DOHH2 (cell line): ENCODE data around the gene FAM83E.

Experiments
- H3F3A ChIP-seq: fragments of 200-600 bp; sonication (generic), shearing (Covaris generic); 2 replicates; pipeline ENCODE4 v1.6.0; 2016; ENCODE audit warnings: antibody characterized with exemption, mild to moderate bottlenecking; ENCODE audit not compliant: control insufficient read depth, insufficient read depth
- H3K27ac ChIP-seq: fragments of 200-600 bp; sonication (generic); 2 replicates; pipeline ENCODE4 v1.5.1; 2014; ENCODE audit warnings: low read depth, mild to moderate bottlenecking, low read length, moderate library complexity
- H3K27me3 ChIP-seq: fragments of 200-600 bp; sonication (generic); 2 replicates; pipeline ENCODE4 v1.6.1; 2014; ENCODE audit warnings: mild to moderate bottlenecking, low read length, mixed read lengths; ENCODE audit not compliant: control insufficient read depth
- H3K36me3 ChIP-seq: fragments of 200-600 bp; sonication (generic); 2 replicates; pipeline ENCODE4 v1.6.1; 2014; ENCODE audit warnings: mild to moderate bottlenecking, low read length, moderate library complexity, mixed read lengths; ENCODE audit not compliant: control insufficient read depth
- H3K4me1 ChIP-seq: fragments of 200-600 bp; sonication (generic); 2 replicates; pipeline ENCODE4 v1.6.1; 2014; ENCODE audit warnings: mild to moderate bottlenecking, low read length, mixed read lengths; ENCODE audit not compliant: control insufficient read depth
- H3K4me2 ChIP-seq: fragments of 200-600 bp; sonication (generic); 2 replicates; pipeline ENCODE4 v1.6.0; 2014; ENCODE audit warnings: mild to moderate bottlenecking, low read length, moderate library complexity
- H3K4me3 ChIP-seq: fragments of 200-600 bp; sonication (generic); 2 replicates; pipeline ENCODE4 v1.5.1; 2014; ENCODE audit warnings: mild to moderate bottlenecking, low read length, mixed read lengths
- H3K79me2 ChIP-seq: fragments of 200-600 bp; sonication (generic); 2 replicates; pipeline ENCODE4 v1.6.1; 2014; ENCODE audit warnings: mild to moderate bottlenecking, low read length, mixed read lengths; ENCODE audit not compliant: control insufficient read depth
- H3K9me2 ChIP-seq: fragments of 200-600 bp; sonication (generic); replicated peaks from 2 replicates; pipeline ENCODE4 v1.6.1; 2014; ENCODE audit warnings: mild to moderate bottlenecking, low read length, mixed read lengths; ENCODE audit not compliant: control insufficient read depth
- H3K9me3 ChIP-seq: fragments of 200-600 bp; sonication (generic); 2 replicates; pipeline ENCODE4 v1.6.1; 2014; ENCODE audit warnings: antibody characterized with exemption, low read length, mixed read lengths; ENCODE audit not compliant: control insufficient read depth, insufficient read depth
- H4K20me1 ChIP-seq: fragments of 200-600 bp; sonication (generic); 2 replicates; pipeline ENCODE4 v1.6.0; 2014; ENCODE audit warnings: low read depth, mild to moderate bottlenecking, antibody characterized with exemption, low read length, moderate library complexity; ENCODE audit not compliant: control insufficient read depth, insufficient read depth
- CTCF ChIP-seq: fragments of 200-600 bp; sonication (generic); IDR thresholded peaks from one replicate; pipeline ENCODE4 v1.5.1; 2014; ENCODE audit warnings: antibody characterized with exemption, mild to moderate bottlenecking, low read depth, low read length; ENCODE audit not compliant: poor library complexity, severe bottlenecking
- EZH2phosphoT487 ChIP-seq: fragments of 200-600 bp; sonication (generic); IDR thresholded peaks from 2 replicates; pipeline ENCODE4 v1.6.1; 2017; ENCODE audit warnings: borderline replicate concordance, mild to moderate bottlenecking, antibody characterized with exemption, low read length, moderate library complexity, mixed read lengths

FAM83E gene

GRCh38 chr19:48661711-48662090, 46.8 kb upstream of the FAM83E start:
- H3K27ac ChIP-seq = no peak overlapping the region

GRCh38 chr19:48660852-48661710, 46.2 kb upstream of the FAM83E start:
- H3K36me3 ChIP-seq = no peaks in the 10 kb centered on the region
- no peaks in the 10 kb centered on the region for H3K9me3 ChIP-seq
- TF ChIP-seq CTCF (no peak), EZH2phosphoT487 (no peak)
- peak overlapping the region; percentile 63 for H3K4me3 ChIP-seq
- peak overlapping the region; percentile 40 for H3K27ac ChIP-seq
- no peaks in the 10 kb centered on the region for H4K20me1 ChIP-seq
- 0 out of 2 replicates have a peak, but pooled peaks cover 2% of the 10 kb centered on the region for H3F3A ChIP-seq
- no peaks in the 10 kb centered on the region for H3K79me2 ChIP-seq
- H3K27me3 ChIP-seq = no peaks in the 10 kb centered on the region
- no peaks in the 10 kb centered on the region for H3K9me2 ChIP-seq
- peaks cover 14% of the 10 kb centered on the region for H3K4me1 ChIP-seq
- peak overlapping the region; percentile 76 for H3K4me2 ChIP-seq

More at GRCh38 chr19:48661711-48662090, 46.8 kb upstream of the FAM83E start:
- Histone ChIP-seq H4K20me1 (no peaks in the 10 kb centered on the region), H3K4me1 (peaks cover 14% of the 10 kb centered on the region), H3K4me3 (no peak overlapping the region), H3F3A (0 out of 2 replicates have a peak, but pooled peaks cover 2% of the 10 kb centered on the region), H3K9me3 (no peaks in the 10 kb centered on the region), H3K27me3 (no peaks in the 10 kb centered on the region), H3K9me2 (no peaks in the 10 kb centered on the region), H3K4me2 (no peak overlapping the region), H3K36me3 (no peaks in the 10 kb centered on the region), H3K79me2 (no peaks in the 10 kb centered on the region)
- no peak for TF ChIP-seq EZH2phosphoT487
- TF ChIP-seq CTCF = no peak

GRCh38 chr19:48659768-48660167, 44.9 kb upstream of the FAM83E start:
- Histone ChIP-seq H3K27me3 (no peaks in the 10 kb centered on the region), H3F3A (0 out of 2 replicates have a peak, but pooled peaks cover 2% of the 10 kb centered on the region), H3K4me3 (no peak overlapping the region), H3K79me2 (no peaks in the 10 kb centered on the region), H3K9me3 (no peaks in the 10 kb centered on the region), H4K20me1 (no peaks in the 10 kb centered on the region), H3K9me2 (no peaks in the 10 kb centered on the region), H3K4me1 (peaks cover 15% of the 10 kb centered on the region), H3K27ac (no peak overlapping the region), H3K4me2 (no peak overlapping the region), H3K36me3 (no peaks in the 10 kb centered on the region)
- no peak for TF ChIP-seq CTCF
- TF ChIP-seq EZH2phosphoT487 = no peak
